Parathyroid adenoma (tissue), 2 donors: Measurements from ENCODE around the gene FLYWCH1.

Experiments used
- H2AFZ ChIP-seq: fragments of 300-600 bp; sonication (generic); one replicate; pipeline ENCODE4 v1.7.0; 2017; ENCODE audit warnings: antibody characterized with exemption, mild to moderate bottlenecking
- H3K27ac ChIP-seq: fragments of 300-600 bp; sonication (generic); one replicate; pipeline ENCODE4 v1.7.0; 2017
- H3K27me3 ChIP-seq: fragments of 300-600 bp; sonication (generic); one replicate; pipeline ENCODE4 v1.7.0; 2017; ENCODE audit warnings: low read length; ENCODE audit not compliant: control insufficient read depth, insufficient read depth
- H3K36me3 ChIP-seq: fragments of 300-600 bp; sonication (generic); one replicate; pipeline ENCODE4 v1.7.0; 2017; ENCODE audit warnings: low read length; ENCODE audit not compliant: control insufficient read depth, insufficient read depth
- H3K4me1 ChIP-seq: fragments of 300-600 bp; sonication (generic); one replicate; pipeline ENCODE4 v1.7.0; 2017; ENCODE audit warnings: control low read depth
- H3K4me2 ChIP-seq: fragments of 300-600 bp; sonication (generic); one replicate; pipeline ENCODE4 v1.7.0; 2017; ENCODE audit warnings: low read length
- H3K4me3 ChIP-seq: fragments of 300-600 bp; sonication (generic); one replicate; pipeline ENCODE4 v1.7.0; 2017; ENCODE audit warnings: low read depth, low read length
- H3K79me2 ChIP-seq: fragments of 300-600 bp; sonication (generic); one replicate; pipeline ENCODE4 v1.7.0; 2017; ENCODE audit warnings: control low read depth
- H3K9ac ChIP-seq: fragments of 300-600 bp; sonication (generic); one replicate; pipeline ENCODE4 v1.7.0; 2017; ENCODE audit warnings: mild to moderate bottlenecking
- H3K9me3 ChIP-seq: fragments of 300-600 bp; sonication (generic); one replicate; pipeline ENCODE4 v1.7.0; 2017; ENCODE audit warnings: low read length; ENCODE audit not compliant: control insufficient read depth
- TF ChIP-seq, protein P1 (sequence below): fragments of 300-600 bp; sonication (generic); IDR thresholded peaks from one replicate; pipeline ENCODE4 v1.7.0; 2017; ENCODE audit warnings: antibody characterized with exemption, mild to moderate bottlenecking
- donor health status: primary hyperparathyroidism.

Gene FLYWCH1

DNA sequence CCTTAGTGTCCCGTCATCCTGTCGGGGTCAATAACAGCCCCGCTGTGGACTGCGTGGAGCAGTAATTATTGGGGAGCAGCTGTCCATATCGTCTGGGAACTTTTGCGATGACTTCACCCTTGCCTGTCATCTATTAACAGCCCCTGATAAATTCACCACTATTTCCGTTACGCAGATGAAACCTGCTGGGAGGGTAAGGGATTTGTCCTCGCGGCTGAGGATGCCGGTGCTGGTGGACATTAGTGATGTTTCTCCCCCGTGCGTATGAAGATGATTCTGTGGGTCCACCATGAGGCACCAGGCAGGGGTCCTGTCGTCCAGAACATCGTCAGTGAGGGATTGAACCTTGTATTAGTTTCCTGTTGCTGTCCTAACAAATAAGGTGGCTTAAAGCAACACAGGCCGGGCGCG, 27.7 kb upstream of the FLYWCH1 start:
- Histone ChIP-seq H3K4me1 (peaks cover 5% of the 10 kb centered on the region), H3K4me2 (peak overlapping the region; percentile 86), H3K36me3 (no peaks in the 10 kb centered on the region), H3K9me3 (no peaks in the 10 kb centered on the region), H2AFZ (peak overlapping the region; percentile 69), H3K79me2 (peaks cover 9% of the 10 kb centered on the region), H3K27ac (peak overlapping the region; percentile 90), H3K4me3 (peak overlapping the region; percentile 90), H3K27me3 (no peaks in the 10 kb centered on the region), H3K9ac (no peak overlapping the region)
- TF ChIP-seq, protein P1, sequence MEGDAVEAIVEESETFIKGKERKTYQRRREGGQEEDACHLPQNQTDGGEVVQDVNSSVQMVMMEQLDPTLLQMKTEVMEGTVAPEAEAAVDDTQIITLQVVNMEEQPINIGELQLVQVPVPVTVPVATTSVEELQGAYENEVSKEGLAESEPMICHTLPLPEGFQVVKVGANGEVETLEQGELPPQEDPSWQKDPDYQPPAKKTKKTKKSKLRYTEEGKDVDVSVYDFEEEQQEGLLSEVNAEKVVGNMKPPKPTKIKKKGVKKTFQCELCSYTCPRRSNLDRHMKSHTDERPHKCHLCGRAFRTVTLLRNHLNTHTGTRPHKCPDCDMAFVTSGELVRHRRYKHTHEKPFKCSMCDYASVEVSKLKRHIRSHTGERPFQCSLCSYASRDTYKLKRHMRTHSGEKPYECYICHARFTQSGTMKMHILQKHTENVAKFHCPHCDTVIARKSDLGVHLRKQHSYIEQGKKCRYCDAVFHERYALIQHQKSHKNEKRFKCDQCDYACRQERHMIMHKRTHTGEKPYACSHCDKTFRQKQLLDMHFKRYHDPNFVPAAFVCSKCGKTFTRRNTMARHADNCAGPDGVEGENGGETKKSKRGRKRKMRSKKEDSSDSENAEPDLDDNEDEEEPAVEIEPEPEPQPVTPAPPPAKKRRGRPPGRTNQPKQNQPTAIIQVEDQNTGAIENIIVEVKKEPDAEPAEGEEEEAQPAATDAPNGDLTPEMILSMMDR: no peak

DNA sequence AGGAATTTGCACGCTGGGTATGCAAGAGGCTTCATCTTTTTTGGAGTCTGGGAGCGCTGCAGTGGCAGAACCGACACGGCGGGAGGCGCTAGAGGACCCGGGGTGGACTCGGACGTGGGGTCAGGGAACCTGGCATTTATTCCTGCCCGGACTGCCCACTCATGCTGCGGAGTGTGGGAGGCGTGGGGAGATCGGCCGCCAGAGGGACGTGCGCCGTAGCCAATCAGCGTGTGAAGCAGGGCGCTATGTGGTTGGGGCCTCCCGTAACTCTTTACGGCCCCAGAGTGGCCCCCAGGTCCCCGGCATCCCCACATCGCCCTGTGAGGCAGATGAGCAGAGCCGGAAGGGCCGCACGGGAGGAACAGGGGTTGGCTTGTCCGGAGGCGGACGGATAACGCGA, 17.5 kb upstream of the FLYWCH1 start:
- Histone ChIP-seq H2AFZ (no peak overlapping the region), H3K27ac (no peak overlapping the region), H3K36me3 (no peaks in the 10 kb centered on the region), H3K4me1 (peaks cover 2% of the 10 kb centered on the region), H3K9ac (no peak overlapping the region), H3K27me3 (no peaks in the 10 kb centered on the region), H3K4me2 (no peak overlapping the region), H3K79me2 (peaks cover 12% of the 10 kb centered on the region), H3K9me3 (no peaks in the 10 kb centered on the region), H3K4me3 (no peak overlapping the region)
- TF ChIP-seq, protein P1: no peak

DNA sequence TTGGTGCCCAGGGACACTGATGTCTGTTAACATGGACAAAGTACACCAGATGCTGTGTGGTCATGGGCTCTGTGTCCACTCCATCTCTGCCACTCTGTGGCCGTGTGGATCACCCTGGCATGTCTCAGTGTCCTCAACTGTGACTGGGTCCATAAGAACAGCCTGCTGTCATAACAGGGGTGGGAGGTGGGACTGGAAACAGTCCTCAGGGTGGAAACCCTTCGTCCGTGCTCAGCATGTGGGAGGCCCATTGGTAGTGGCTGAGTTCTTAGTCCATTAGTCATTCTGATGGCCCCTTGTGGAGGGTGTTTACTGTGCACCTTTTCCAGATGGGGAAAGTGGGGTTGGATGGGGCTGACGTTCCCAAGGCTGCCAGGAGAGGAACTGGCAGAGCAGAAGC, 15.9 kb upstream of the FLYWCH1 start:
- Histone ChIP-seq H3K4me3 (no peak overlapping the region), H3K79me2 (peaks cover 7% of the 10 kb centered on the region), H3K27me3 (no peaks in the 10 kb centered on the region), H3K9me3 (no peaks in the 10 kb centered on the region), H3K9ac (no peak overlapping the region), H3K27ac (no peak overlapping the region), H3K4me1 (peaks cover 2% of the 10 kb centered on the region), H2AFZ (no peak overlapping the region), H3K36me3 (no peaks in the 10 kb centered on the region), H3K4me2 (no peak overlapping the region)
- TF ChIP-seq, protein P1: no peak

DNA sequence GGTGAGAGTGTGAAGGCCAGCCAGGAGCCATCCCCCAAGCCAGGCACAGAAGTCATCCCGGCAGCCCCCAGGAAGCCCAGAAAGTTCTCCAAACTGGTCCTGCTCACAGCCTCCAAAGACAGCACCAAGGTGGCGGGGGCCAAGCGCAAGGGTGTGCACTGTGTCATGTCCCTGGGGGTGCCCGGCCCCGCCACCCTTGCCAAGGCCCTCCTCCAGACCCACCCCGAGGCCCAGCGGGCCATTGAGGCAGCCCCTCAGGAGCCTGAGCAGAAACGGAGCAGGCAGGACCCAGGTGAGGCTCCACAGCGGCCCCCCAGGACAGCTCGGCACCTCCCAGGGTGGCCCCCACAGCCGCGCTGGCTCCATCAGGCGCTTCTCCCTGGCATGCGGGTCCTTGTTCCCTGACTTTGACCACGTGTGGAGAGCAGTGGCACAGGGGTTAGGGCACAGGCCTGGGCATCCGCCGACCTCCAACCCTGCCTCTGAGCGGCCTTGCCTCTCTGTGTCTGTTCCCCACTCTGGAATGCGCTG, 15.2 kb upstream of the FLYWCH1 start:
- TF ChIP-seq, protein P1: no peak
- no peak overlapping the region for H2AFZ ChIP-seq
- H3K9me3 ChIP-seq: no peaks in the 10 kb centered on the region
- H3K27ac ChIP-seq: no peak overlapping the region
- no peak overlapping the region for H3K4me2 ChIP-seq
- no peaks in the 10 kb centered on the region for H3K36me3 ChIP-seq
- no peaks in the 10 kb centered on the region for H3K27me3 ChIP-seq
- H3K9ac ChIP-seq: no peak overlapping the region
- H3K4me1 ChIP-seq: no peaks in the 10 kb centered on the region
- H3K79me2 ChIP-seq: peaks cover 5% of the 10 kb centered on the region
- no peak overlapping the region for H3K4me3 ChIP-seq

GRCh38 chr16:2897110-2897509, 14.6 kb upstream of the FLYWCH1 start:
- Histone ChIP-seq H3K27ac (no peak overlapping the region), H3K36me3 (no peaks in the 10 kb centered on the region), H3K9ac (no peak overlapping the region), H3K4me3 (no peak overlapping the region), H3K79me2 (peaks cover 5% of the 10 kb centered on the region), H3K4me2 (no peak overlapping the region), H3K4me1 (no peaks in the 10 kb centered on the region), H3K9me3 (no peaks in the 10 kb centered on the region), H3K27me3 (no peaks in the 10 kb centered on the region), H2AFZ (no peak overlapping the region)
- TF ChIP-seq, protein P1: no peak
